Measurements from ENCODE around the gene RND2.
"Not testable (repeated sequence)": the region's sequence is repeated elsewhere in the genome, so short reads cannot be mapped to it uniquely, and the experiment has no call there.

RND2 gene

GRCh38 chr17:43042025-43042628 is 17.1 kb downstream of the RND2 start:
- DNase-seq (ENCODE audit: low read depth): no peak
- TF ChIP-seq, protein P1, sequence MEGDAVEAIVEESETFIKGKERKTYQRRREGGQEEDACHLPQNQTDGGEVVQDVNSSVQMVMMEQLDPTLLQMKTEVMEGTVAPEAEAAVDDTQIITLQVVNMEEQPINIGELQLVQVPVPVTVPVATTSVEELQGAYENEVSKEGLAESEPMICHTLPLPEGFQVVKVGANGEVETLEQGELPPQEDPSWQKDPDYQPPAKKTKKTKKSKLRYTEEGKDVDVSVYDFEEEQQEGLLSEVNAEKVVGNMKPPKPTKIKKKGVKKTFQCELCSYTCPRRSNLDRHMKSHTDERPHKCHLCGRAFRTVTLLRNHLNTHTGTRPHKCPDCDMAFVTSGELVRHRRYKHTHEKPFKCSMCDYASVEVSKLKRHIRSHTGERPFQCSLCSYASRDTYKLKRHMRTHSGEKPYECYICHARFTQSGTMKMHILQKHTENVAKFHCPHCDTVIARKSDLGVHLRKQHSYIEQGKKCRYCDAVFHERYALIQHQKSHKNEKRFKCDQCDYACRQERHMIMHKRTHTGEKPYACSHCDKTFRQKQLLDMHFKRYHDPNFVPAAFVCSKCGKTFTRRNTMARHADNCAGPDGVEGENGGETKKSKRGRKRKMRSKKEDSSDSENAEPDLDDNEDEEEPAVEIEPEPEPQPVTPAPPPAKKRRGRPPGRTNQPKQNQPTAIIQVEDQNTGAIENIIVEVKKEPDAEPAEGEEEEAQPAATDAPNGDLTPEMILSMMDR (IDR thresholded peaks at IDR 0.05; ENCODE audit: low read depth, low read length, missing control alignments): no peak
- H3K4me3 ChIP-seq (ENCODE audit: low read depth, low read length): no peak overlapping the region

GRCh38 chr17:43043307-43043706 is 18.3 kb downstream of the RND2 start:
- no peak for DNase-seq (ENCODE audit: low read depth)

DNA sequence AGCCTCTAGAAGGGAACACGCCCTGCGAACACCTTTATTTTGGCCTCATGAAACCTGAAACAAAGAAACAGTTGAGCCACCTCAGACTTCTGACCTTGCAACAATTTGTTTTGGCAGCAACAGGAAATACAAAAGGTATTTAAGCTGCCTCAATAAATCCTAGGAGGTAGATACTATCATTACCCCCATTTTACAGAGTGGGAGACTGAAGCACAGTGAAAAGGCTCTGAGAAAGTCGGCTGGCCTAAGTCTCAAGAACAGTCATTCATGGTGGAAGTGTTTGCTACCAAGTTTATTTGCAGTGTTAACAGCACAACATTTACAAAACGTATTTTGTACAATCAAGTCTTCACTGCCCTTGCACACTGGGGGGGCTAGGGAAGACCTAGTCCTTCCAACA is 19.0 kb downstream of the RND2 start:
- DNase-seq (ENCODE audit: low read depth): no peak
- no peak overlapping the region for H3K4me3 ChIP-seq (ENCODE audit: low read depth, low read length)
- TF ChIP-seq, protein P1 (IDR thresholded peaks at IDR 0.05; ENCODE audit: low read depth, low read length, missing control alignments): no peak

More at GRCh38 chr17:43043307-43043706, 18.3 kb downstream of the RND2 start:
- TF ChIP-seq, protein P1 (IDR thresholded peaks at IDR 0.05; ENCODE audit: low read depth, low read length, missing control alignments): no peak
- H3K4me3 ChIP-seq (ENCODE audit: low read depth, low read length): no peak overlapping the region

DNA sequence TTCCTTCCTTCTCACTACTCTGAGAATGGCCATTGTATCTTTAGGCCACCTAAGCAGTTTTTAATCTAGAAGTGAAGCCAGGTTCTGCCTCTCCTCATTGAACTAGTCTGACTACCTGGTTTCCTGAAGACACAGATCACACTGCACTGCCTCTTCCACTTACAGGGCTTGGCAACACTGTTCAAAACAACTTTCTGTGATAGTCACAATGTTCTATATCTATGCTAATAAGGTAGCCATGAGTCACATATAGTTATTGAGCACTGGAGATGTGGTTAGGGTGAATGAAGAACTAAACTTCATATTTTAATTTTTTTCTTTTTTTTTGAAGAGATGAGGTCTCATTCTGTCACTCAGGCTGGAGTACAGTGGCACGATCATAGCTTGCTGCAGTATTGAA is 26.9 kb downstream of the RND2 start:
- DNase-seq (ENCODE audit: low read depth): no peak
- no peak overlapping the region for H3K4me3 ChIP-seq (ENCODE audit: low read depth, low read length)
- TF ChIP-seq, protein P1 (IDR thresholded peaks at IDR 0.05; ENCODE audit: low read depth, low read length, missing control alignments): no peak

GRCh38 chr17:43053008-43053407 is 28.0 kb downstream of the RND2 start:
- not testable (repeated sequence) for DNase-seq (ENCODE audit: low read depth); H3K4me3 ChIP-seq (ENCODE audit: low read depth, low read length)

GRCh38 chr17:43056051-43056450 is 31.0 kb downstream of the RND2 start:
- no peak overlapping the region for H3K4me3 ChIP-seq (ENCODE audit: low read depth, low read length)
- TF ChIP-seq, protein P1 (IDR thresholded peaks at IDR 0.05; ENCODE audit: low read depth, low read length, missing control alignments): no peak
- no peak for DNase-seq (ENCODE audit: low read depth)

- TF ChIP-seq, protein P1 (IDR thresholded peaks at IDR 0.05; ENCODE audit: low read depth, low read length, missing control alignments): no peak
- H3K4me3 ChIP-seq (ENCODE audit: low read depth, low read length): no peak overlapping the region
- no peak for DNase-seq (ENCODE audit: low read depth)
Measured at GRCh38 chr17:43062984-43063638, 38.1 kb downstream of the RND2 start.
